ENCODE results near the gene ZRANB1.

ZRANB1 gene

DNA sequence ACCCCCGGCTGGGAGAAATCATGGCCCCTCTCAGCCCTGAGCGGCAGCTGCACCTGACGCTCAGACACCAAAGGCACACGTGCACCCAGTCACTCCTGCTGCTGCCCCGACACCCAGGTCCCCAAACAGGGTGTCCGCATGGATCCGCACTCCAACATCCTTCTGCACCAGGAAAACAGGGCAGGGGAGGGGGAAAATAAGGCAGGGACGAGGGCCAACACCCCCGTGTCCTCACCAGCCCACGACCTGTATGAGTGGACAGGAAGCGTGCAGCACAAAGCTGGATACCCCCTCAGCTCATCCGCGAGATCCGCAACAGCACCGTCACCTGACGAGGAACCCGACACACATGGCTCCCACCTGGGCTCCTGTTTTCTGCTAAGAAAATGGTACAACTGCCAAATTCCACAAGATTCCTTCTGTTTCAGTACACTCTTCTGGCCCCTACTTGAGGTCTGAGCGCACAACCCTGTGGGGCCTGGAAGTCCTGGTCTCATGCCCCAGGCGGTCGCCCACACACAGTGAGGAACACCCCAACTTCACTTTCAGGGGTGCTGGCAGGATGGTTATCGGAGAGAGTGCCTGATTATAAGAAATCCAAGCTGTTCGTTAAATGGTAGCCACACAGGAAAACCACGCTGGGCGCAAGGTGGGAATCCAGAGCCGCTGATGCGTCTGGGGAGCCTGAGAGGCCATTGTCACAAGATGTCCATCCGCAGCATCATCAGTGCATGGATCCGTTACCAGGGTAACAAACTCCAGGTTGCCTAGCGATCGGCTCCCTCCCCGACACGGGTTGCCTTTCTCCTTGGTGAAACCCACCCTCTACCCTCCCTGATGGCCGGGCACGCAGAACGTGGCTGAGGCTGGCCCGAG lies 63.6 kb downstream of the ZRANB1 start:
- DNase-seq (ENCODE audit: low read depth): no peak

DNA sequence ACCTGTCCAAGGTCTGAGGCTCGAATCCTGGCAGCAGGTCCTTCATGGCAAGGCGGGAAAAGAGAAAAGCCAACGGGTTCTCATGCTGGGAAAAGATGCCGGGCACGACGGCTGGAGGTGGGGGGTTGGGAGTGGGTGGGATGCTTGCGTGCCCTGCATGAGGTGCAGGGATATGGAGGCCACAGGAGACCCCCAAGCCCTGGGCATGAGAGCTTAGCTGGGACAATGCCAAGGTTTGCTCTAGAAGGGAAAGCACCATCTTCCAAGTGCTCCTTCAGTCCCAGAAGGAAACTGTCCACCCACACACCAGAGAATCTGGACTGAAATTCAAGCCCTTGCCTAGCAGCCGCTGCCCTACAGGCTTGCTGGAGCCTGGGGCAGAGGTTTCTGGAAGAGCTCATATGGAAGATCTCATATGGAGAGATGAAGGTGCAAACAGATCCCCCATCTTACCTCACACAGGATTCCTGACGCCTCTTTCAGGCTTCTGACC lies 64.3 kb downstream of the ZRANB1 start:
- DNase-seq (ENCODE audit: low read depth): no peak

DNA sequence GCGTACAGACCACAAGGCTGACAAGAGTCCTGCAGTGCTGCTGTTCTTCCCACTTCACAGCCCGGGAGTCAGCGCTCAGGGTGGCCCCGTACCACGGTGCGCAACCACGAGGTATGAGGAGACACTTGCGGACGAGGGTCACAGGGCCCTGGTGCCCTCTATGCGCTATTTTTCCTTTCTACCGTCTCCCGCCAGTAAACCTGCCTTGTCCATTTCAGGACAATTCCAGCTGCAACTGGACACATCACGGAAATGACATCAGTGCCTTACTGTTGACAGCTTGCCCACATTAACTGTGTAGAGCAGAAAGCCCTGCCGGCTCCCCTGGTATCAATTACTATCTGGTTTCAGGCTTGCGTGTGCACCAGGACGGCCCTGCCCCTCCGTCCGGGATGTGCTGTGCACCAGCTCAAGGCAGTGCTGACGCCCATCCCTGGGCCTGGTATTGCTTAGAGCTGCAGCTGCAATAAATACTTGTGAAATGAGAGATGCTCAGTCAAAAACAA lies 65.1 kb downstream of the ZRANB1 start:
- DNase-seq (ENCODE audit: low read depth): no peak

DNA sequence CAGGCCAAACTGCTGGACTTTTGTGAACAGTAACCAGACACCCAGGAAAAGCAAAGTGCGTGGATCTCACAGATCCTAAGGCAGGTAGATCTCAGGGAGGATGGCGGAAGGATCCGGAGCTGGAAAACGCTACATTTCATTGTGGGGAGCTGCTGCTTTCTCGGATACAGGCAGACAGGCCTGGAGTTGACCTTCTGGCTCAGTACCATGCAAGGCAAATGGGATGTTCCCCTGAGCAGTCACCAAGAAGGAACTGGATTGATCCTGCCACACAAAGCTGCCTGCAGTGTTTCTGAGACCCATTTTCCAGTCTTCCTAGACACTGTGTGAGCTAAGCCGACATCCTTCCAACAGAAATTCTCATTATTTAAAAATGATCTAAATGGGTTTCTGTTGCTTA lies 65.5 kb downstream of the ZRANB1 start:
- no peak for DNase-seq (ENCODE audit: low read depth)

DNA sequence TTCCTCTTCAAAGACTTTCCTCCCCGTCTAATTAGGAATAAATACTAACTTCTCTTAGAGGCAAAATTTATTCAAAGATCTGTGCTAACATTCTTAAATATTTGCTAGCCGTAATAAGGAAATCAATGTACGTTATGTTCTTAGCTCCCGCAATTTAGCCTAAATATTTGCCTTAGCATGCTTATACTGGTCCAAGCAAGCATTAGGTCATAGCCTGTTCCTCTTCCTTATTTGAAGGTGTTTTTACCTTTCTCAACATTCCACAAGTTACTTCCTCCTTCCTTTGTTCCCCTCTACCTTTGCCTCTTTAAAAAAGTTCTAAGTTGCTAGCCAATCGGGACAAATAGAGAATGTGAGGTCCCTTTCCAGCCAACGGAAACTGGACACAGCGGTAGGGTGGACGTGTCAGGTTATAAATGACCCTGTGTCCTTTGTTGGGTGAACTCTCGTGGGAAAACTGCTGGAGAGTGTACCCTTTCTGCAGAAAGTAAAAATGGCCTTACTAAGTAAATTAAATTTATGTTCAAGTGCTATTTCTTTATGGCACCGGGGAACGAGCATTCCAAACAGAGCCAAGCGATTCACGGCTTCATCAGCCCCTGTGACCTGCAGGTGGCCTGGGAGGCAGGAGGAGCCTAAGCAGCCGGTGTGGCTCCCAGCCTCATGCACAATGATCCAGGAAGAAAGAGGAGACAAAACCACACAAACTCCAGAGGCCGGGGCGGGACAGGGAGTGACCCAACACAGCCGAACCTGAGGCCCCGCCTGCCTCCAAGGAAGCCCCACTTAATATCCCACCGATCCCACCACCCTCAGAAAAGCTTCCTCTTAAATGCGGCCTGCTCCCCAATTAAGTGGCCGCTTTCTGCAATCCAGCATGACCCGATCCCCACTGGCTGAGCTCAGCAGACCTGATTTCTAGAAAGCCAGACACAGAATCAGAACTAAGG lies 67.0 kb downstream of the ZRANB1 start:
- DNase-seq (ENCODE audit: low read depth): no peak

DNA sequence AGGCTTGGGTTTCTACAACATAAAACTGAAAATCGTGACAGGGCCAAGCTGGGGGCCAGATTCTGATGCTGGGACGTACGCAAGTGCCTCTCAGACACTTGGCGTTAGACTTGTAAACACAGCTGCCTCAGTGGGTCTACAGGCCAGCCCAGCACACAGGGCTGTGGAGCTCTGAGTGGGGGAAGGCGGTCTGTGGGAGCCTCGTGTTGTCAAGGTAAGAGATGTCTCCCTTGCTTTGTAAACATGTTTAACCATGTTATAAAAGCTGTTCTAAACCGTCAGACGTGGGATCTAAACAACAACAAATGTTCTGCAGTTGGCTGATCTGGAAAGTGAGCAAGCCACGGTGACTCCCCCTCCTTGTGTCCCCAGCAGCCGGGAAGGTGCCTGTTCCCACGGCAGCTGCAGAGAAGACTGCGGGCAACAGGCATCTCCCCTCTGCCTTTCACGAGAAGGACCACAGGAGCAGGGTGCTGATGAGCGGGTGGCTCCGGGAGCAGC lies 67.8 kb downstream of the ZRANB1 start:
- no peak for DNase-seq (ENCODE audit: low read depth)

DNA sequence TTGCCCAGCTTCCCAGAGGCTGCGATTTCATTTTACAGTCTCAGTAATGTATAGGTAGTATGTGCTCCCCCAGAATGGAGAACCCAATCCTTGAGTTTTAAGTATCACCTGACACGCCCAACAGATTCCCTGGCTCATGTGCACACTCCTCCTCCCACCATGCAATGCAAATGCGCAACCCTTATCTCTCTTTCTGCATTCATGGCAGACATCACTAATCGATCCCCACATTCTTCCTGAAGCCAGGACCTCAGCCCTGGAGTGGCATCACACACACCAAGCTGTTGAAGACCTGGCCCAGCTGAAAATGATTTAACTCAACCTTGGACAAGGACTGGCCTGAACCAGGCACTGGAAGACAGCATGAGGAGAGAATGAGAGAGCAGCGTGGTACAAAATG lies 68.4 kb downstream of the ZRANB1 start:
- DNase-seq (ENCODE audit: low read depth): no peak

DNA sequence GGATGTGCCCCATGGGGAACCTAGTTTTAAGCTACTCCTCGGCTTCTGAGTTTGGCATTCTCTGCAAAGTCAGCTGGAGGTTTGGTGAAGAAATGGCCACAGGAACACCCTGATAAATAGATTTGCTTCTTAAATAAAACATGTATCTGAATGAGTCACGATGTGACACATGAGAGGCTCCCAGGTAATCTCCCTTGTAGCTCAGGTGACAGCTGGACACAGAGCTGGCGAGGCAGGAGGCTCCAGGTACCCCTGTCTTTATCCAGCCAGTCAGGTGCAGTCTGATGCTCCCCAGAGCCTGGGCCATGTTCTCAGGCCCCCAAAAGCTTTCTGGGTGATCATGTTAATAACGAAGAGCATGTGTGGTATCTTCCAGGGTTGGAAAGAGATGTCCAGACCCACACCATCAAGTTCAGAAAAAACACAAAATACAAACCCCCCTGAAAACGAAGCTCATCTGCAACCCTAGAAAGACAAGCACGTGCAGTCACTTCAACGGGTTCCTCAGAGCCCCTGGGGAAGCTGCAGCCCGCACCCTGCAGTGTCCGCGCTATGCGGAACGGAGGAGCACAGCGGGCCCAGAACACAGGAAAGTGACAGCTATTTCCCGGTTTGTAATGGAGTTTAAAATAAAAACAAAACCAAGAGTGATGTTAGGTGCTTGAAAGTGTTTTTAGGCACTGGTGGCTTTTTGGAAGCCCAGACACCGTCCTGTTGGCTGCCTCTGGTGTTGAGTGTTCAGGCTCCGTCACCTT lies 69.4 kb downstream of the ZRANB1 start:
- DNase-seq (ENCODE audit: low read depth): no peak

DNA sequence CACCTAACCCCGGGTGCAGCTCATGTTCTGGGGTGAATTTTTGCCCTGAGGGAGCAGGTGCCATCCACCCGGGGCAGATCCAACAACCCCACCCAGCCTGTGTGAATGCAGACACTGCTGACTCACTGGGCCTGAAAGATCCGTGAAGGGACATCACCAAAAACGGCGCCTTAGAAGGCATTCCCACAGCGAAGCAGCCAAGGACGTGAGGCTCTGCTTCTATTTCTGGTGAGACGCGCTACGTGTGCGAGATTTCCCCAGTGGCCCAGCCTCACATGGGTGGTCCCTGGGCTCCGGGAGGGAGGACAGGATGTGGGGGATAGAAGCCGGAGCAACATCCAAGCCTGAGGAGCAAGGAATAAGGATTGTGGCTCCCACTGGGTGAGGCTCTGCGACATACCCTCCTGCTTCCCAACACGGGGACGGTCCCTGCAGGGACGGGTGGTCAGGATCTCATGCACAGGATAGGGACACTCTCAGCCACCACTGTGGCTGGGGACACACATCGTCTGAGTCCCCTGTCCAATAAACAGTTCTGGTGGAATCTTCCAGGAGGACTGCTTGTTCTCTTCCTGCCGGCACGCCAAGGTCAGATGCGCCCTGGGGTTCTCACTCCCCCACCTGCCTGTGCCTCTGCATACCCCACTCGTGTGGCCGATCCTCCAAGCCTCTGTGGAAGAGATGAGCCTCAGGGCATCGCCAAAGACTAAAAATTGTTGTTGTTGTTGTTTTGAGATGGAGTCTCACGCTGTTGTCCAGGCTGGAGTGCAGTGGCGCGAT lies 70.2 kb downstream of the ZRANB1 start:
- DNase-seq (ENCODE audit: low read depth): no peak

DNA sequence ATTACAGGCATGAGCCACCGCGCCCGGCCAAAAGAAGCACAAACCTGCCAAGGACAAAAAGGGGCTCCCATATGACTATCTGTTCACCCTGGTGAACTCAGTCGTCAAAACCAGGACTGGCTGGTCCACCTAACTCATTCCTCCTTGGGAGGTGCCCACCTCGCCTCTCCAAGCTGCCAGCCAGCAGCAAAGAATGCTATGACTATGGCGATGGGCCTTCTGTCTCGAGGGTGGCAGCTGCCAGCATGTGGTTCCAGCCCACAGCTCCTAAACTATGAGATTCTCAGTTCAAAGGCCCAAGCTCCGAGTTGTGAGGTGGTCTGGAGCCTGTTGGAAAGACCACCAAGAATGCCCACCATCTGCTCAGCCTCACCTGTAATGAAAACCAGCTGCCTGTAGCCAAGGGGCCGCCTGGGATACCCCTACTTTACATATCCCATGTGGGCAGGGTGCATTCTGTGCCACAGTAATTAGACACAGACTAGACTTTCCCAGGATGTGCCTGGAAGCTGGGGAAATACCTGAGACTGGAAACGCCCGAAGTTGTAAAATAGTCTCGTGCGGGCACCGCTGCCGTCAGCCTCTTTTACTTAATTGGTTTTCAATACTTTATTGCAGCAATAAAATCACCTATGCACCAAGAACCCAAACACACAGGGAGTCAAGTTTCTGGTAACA lies 71.1 kb downstream of the ZRANB1 start:
- DNase-seq (ENCODE audit: low read depth): no peak

DNA sequence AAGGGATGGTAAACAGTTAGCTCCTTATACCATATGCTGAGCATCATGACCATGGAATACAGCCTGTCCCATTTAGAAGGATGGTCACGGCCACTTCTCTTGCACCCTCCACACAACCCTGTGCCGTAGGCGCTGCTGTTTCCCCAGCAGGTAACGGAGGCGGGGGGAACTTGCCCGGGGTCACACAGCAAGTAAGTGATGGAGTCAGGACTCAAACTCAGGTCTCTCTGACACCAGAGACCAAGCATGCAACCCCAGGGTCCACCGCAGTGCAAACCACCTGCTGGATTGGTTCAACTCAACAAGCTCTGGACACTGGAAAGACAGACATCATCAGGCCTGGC lies 71.6 kb downstream of the ZRANB1 start:
- no peak for DNase-seq (ENCODE audit: low read depth)

DNA sequence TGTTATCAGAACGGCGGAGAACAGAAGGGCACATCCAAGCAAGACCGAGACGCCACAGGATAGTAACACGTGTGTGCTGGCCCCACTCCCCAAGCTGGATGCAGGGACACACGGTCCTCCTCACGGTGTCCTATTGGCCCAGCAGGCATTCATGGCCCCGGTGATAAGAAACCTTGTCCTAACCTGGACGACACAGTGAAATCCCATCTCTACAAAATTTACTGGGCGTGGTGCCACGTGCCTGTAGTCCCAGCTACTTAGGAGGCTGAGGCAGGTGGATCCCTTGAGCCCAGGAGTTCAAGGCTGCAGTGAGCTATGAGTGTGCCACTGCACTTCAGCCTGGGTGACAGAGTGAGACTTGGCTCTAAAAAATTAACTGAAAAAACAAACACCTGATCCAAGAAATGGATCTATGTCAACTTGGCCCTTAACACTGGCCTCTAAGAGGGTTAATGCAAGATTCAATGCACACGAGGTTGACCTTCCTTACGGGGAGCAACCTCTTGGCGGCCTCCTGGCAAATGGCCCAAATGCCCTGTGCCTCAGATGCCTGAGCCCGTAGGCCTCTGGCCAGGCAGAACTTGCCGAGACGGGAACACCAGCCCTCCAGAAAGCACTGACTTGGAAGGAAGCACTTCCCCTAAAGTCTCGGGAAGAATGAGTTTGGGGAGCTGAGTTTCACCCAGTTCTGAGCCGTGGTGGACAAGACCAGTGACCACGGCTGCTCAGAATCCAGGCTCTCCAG lies 72.3 kb downstream of the ZRANB1 start:
- no peak for DNase-seq (ENCODE audit: low read depth)

DNA sequence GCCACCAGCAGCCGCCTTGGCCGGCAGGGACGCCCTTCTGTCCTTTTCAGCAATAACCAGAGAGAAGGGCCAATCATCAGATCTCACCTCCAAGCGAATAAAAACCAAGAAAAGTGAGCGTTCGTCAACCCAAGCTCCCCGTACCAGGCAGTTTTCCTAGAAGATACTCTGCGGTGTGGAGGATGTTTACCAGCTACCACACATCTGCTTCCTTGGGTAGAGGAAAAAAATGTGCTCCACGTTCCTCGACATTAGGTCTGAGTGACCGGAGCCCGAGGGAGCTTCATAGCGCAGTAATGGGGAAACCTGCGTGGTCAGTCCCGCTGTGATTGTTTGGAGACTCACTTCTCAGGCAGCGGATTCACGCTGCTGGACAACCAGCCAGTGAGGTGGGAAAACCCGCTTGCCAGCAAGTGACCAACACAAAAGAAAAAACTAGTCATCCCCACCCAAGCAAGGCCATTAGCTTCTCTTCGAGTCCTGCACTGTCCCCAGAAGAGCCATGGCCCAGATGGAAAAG lies 73.0 kb downstream of the ZRANB1 start:
- DNase-seq (ENCODE audit: low read depth): no peak

DNA sequence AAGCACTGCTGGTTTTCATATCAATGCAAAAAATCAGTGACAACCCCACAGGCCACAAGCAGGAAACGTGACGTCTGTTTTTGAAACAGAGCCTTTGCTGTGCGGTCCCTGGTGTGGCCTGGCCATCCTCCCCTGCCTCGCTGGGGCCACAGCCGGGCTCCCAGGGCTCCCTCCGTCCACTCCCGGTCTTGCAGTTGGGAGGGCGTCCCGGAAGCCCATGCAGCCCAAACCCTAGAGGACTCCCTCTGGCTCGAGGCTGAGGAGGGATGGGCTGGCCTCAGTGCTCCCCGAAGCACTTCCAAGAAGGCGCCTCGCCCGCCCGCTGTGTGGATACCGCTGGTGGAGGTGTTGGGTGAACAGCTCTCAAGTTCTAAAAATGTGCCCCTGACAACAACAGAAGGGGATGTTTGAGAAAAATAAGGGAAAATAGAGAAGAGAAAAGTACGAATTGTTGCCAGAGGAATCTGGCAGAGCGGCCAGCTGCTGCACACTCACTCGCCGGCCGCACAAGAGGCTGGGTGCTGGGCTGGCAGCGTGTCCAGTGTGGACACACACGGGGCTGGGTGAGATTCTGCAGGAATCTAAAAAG lies 73.5 kb downstream of the ZRANB1 start:
- no peak for DNase-seq (ENCODE audit: low read depth)

DNA sequence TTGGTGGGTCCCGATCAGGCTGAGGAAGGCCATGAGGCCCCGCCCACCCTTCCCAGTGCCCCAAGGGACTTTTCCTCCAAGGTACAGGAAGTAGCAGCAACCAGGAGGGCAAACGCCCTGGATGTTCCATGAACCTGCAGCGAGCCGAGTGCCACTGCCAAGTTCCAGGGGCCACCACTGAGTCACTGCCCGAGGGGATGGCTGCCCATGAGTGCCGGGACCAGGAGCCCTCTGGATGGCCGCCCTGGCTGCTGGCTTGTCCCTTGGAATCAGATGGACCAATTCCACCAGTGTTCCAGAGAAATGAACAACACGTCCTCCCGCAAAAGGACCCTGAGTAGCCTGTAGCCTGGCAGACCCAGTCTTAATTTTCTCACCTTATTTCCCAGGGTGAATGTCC lies 74.2 kb downstream of the ZRANB1 start:
- DNase-seq (ENCODE audit: low read depth): no peak

DNA sequence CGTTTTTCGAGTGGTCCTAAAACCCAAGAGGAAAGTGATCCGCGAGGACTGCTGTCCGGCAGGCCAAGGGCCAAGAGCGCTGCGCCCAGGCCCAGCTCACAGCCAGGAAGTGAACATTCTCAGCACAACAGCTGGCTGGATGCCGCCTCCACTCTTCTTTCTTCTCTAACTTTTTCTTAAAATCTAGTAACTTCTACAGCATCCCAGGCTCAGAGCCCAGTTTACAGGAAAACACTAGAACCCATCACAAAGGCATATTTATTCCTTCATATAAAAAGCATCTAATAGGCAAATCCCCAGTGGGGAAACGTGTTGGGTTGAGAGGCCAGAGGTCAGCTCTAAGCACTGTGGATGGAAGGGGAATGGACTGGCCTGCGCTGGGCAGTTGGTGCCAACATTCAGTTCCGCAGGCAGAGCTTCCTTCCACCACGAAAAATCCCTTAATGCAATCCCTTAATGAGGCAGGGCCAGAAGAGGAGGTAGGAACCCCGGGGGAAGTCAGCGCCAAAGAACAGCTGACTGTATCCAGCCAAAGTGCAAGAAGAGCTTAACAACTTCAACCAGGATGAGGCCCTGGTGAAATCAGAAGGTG lies 74.8 kb downstream of the ZRANB1 start:
- DNase-seq (ENCODE audit: low read depth): no peak

DNA sequence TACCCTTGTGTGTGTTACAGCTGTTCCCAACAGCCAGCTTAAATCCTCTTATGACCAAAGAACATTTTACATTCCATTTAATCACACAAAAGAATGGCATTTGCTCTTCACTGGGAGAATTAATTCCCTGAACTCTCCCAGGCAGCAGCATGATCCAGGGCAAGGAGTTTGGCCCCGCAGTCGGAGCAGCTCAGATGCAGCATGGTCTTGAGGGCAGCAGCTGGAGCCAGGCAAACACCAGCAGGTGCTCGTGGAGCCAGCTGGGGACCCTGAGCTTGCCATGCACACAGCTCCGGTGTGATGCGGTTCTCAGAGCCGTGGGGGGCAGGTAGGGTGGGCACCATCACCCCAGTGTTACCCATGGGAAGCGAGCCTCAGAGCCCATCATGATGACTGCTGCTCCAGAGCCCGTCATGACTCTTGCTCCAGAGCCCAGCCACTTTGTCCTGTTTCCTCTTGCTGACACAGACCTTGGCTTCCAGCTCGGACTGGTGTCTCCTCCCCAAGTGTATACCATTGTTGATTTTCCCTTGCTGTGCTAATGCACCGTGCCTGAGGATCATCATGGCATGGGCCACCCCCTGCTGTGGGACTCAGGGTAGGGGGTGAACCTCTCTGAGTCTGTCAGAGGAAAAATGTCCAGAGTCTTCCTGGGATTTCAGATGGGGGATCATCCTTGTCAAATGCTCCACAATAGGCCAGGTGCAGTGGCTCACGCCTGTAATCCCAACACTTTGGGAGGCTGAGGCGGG lies 75.8 kb downstream of the ZRANB1 start:
- DNase-seq (ENCODE audit: low read depth): no peak

DNA sequence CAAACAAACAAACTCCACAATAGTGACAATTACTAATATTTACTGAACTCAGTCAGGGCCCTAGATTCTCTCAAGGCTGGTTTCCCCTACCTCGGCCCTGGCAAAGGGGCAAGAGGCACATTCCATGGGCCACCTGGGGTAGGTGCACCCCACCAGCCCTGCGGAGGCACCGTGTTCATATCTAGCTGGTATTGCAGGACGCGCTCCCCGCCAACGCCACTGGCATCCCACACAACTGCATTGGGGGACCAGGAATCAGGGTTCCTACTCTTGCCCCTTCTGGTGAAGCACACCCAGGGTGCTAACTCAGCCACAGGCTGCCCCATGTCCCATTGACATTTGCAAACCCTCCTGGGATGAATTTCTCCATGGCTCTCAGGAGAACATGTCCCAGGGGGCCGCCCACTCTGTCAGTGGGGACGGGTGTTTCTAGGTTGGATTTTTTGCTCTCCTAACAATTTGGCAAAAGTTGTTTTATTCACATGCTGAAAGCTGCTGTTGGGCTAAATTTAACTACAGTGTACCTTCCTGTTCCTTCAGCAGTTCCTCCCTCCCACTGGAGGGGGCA lies 76.7 kb downstream of the ZRANB1 start:
- DNase-seq (ENCODE audit: low read depth): no peak
